Measurements from ENCODE around the gene FOXP1.

The FOXP1 gene

GRCh38 chr3:71581457-71582035 is 2.0 kb downstream of the FOXP1 start:
- peak overlapping the region; percentile 95 for H3K4me3 Mint-ChIP-seq
- peak overlapping the region; percentile 98 for H3K27ac Mint-ChIP-seq
- H3K36me3 Mint-ChIP-seq (ENCODE audit: low read depth): peaks cover 9% of the 10 kb centered on the region
- peaks cover 62% of the 10 kb centered on the region for H3K4me1 Mint-ChIP-seq (ENCODE audit: low read depth)
- no peaks in the 10 kb centered on the region for H3K27me3 Mint-ChIP-seq
- no peaks in the 10 kb centered on the region for H3K9me3 Mint-ChIP-seq

- Mint-ChIP-seq H3K4me1 (ENCODE audit: low read depth) (peaks cover 56% of the 10 kb centered on the region), H3K4me3 (peak overlapping the region; percentile 95), H3K9me3 (no peaks in the 10 kb centered on the region), H3K27ac (peak overlapping the region; percentile 93), H3K27me3 (no peaks in the 10 kb centered on the region), H3K36me3 (ENCODE audit: low read depth) (peaks cover 6% of the 10 kb centered on the region)
These were observed 2.7 kb downstream of the FOXP1 start for GRCh38 chr3:71580636-71581456.

GRCh38 chr3:71579935-71580406 is 3.6 kb downstream of the FOXP1 start:
- Mint-ChIP-seq H3K27ac (peak overlapping the region; percentile 93), H3K4me1 (ENCODE audit: low read depth) (peaks cover 52% of the 10 kb centered on the region), H3K4me3 (peak overlapping the region; percentile 95), H3K36me3 (ENCODE audit: low read depth) (peaks cover 14% of the 10 kb centered on the region), H3K9me3 (no peaks in the 10 kb centered on the region), H3K27me3 (no peaks in the 10 kb centered on the region)

- H3K36me3 Mint-ChIP-seq (ENCODE audit: low read depth): peaks cover 14% of the 10 kb centered on the region
- H3K27ac Mint-ChIP-seq: peak overlapping the region; percentile 50
- H3K4me1 Mint-ChIP-seq (ENCODE audit: low read depth): peaks cover 46% of the 10 kb centered on the region
- no peaks in the 10 kb centered on the region for H3K27me3 Mint-ChIP-seq
- H3K4me3 Mint-ChIP-seq: peak overlapping the region; percentile 95
- H3K9me3 Mint-ChIP-seq: no peaks in the 10 kb centered on the region
These were observed 4.1 kb downstream of the FOXP1 start for GRCh38 chr3:71579326-71579934.

- H3K9me3 Mint-ChIP-seq: no peaks in the 10 kb centered on the region
- no peaks in the 10 kb centered on the region for H3K27me3 Mint-ChIP-seq
- H3K4me3 Mint-ChIP-seq: peak overlapping the region; percentile 21
- no peak overlapping the region for H3K27ac Mint-ChIP-seq
- H3K36me3 Mint-ChIP-seq (ENCODE audit: low read depth): peaks cover 14% of the 10 kb centered on the region
- peaks cover 42% of the 10 kb centered on the region for H3K4me1 Mint-ChIP-seq (ENCODE audit: low read depth)
These were observed 5.3 kb downstream of the FOXP1 start for GRCh38 chr3:71578054-71578751.

GRCh38 chr3:71577011-71577410 is 6.5 kb downstream of the FOXP1 start:
- Mint-ChIP-seq H3K36me3 (ENCODE audit: low read depth) (peaks cover 14% of the 10 kb centered on the region), H3K4me3 (peak overlapping the region; percentile 44), H3K9me3 (no peaks in the 10 kb centered on the region), H3K27ac (no peak overlapping the region), H3K4me1 (ENCODE audit: low read depth) (peaks cover 42% of the 10 kb centered on the region), H3K27me3 (no peaks in the 10 kb centered on the region)

- Mint-ChIP-seq H3K36me3 (ENCODE audit: low read depth) (peaks cover 24% of the 10 kb centered on the region), H3K4me3 (no peak overlapping the region), H3K4me1 (ENCODE audit: low read depth) (peaks cover 37% of the 10 kb centered on the region), H3K27ac (no peak overlapping the region), H3K9me3 (no peaks in the 10 kb centered on the region), H3K27me3 (no peaks in the 10 kb centered on the region)
These were observed 8.1 kb downstream of the FOXP1 start for GRCh38 chr3:71575433-71575832.

GRCh38 chr3:71573181-71573580 is 10.3 kb downstream of the FOXP1 start:
- Mint-ChIP-seq H3K9me3 (no peaks in the 10 kb centered on the region), H3K4me1 (ENCODE audit: low read depth) (peaks cover 23% of the 10 kb centered on the region), H3K27me3 (no peaks in the 10 kb centered on the region), H3K27ac (no peak overlapping the region), H3K36me3 (ENCODE audit: low read depth) (peaks cover 24% of the 10 kb centered on the region), H3K4me3 (no peak overlapping the region)

- peaks cover 31% of the 10 kb centered on the region for H3K36me3 Mint-ChIP-seq (ENCODE audit: low read depth)
- peaks cover 15% of the 10 kb centered on the region for H3K4me1 Mint-ChIP-seq (ENCODE audit: low read depth)
- no peak overlapping the region for H3K27ac Mint-ChIP-seq
- no peaks in the 10 kb centered on the region for H3K9me3 Mint-ChIP-seq
- no peak overlapping the region for H3K4me3 Mint-ChIP-seq
- H3K27me3 Mint-ChIP-seq: no peaks in the 10 kb centered on the region
These were observed 13.0 kb downstream of the FOXP1 start for GRCh38 chr3:71570546-71570945.

- H3K27ac Mint-ChIP-seq: peak overlapping the region; percentile 55
These were observed 15.3 kb downstream of the FOXP1 start for GRCh38 chr3:71568207-71568606.

GRCh38 chr3:71566776-71567175 is 16.8 kb downstream of the FOXP1 start:
- Mint-ChIP-seq H3K4me1 (ENCODE audit: low read depth) (peaks cover 30% of the 10 kb centered on the region), H3K27me3 (no peaks in the 10 kb centered on the region), H3K27ac (no peak overlapping the region), H3K4me3 (no peak overlapping the region), H3K36me3 (ENCODE audit: low read depth) (peaks cover 37% of the 10 kb centered on the region), H3K9me3 (no peaks in the 10 kb centered on the region)

More at GRCh38 chr3:71568207-71568606, 15.3 kb downstream of the FOXP1 start:
- peaks cover 25% of the 10 kb centered on the region for H3K4me1 Mint-ChIP-seq (ENCODE audit: low read depth)
- H3K9me3 Mint-ChIP-seq: no peaks in the 10 kb centered on the region
- no peaks in the 10 kb centered on the region for H3K27me3 Mint-ChIP-seq
- peaks cover 37% of the 10 kb centered on the region for H3K36me3 Mint-ChIP-seq (ENCODE audit: low read depth)
- no peak overlapping the region for H3K4me3 Mint-ChIP-seq

- peaks cover 36% of the 10 kb centered on the region for H3K36me3 Mint-ChIP-seq (ENCODE audit: low read depth)
- no peaks in the 10 kb centered on the region for H3K27me3 Mint-ChIP-seq
- no peaks in the 10 kb centered on the region for H3K9me3 Mint-ChIP-seq
- no peak overlapping the region for H3K27ac Mint-ChIP-seq
- H3K4me3 Mint-ChIP-seq: no peak overlapping the region
- peaks cover 30% of the 10 kb centered on the region for H3K4me1 Mint-ChIP-seq (ENCODE audit: low read depth)
These were observed 17.6 kb downstream of the FOXP1 start for GRCh38 chr3:71565976-71566375.

GRCh38 chr3:71565316-71565715 is 18.2 kb downstream of the FOXP1 start:
- Mint-ChIP-seq H3K36me3 (ENCODE audit: low read depth) (peaks cover 39% of the 10 kb centered on the region), H3K4me1 (ENCODE audit: low read depth) (peaks cover 30% of the 10 kb centered on the region), H3K4me3 (no peak overlapping the region), H3K27me3 (no peaks in the 10 kb centered on the region), H3K9me3 (no peaks in the 10 kb centered on the region), H3K27ac (no peak overlapping the region)

- no peaks in the 10 kb centered on the region for H3K9me3 Mint-ChIP-seq
- no peaks in the 10 kb centered on the region for H3K27me3 Mint-ChIP-seq
- peaks cover 30% of the 10 kb centered on the region for H3K4me1 Mint-ChIP-seq (ENCODE audit: low read depth)
- no peak overlapping the region for H3K27ac Mint-ChIP-seq
- peaks cover 42% of the 10 kb centered on the region for H3K36me3 Mint-ChIP-seq (ENCODE audit: low read depth)
- H3K4me3 Mint-ChIP-seq: no peak overlapping the region
These were observed 19.2 kb downstream of the FOXP1 start for GRCh38 chr3:71564361-71564760.

GRCh38 chr3:71563827-71564226 is 19.7 kb downstream of the FOXP1 start:
- Mint-ChIP-seq H3K27ac (no peak overlapping the region), H3K36me3 (ENCODE audit: low read depth) (peaks cover 42% of the 10 kb centered on the region), H3K9me3 (no peaks in the 10 kb centered on the region), H3K4me1 (ENCODE audit: low read depth) (peaks cover 30% of the 10 kb centered on the region), H3K4me3 (no peak overlapping the region), H3K27me3 (no peaks in the 10 kb centered on the region)
